ENCODE results near the gene MT2A.
A peak's percentile ranks its signal among the peaks of the same experiment; 100 is the strongest.

MT2A gene

DNA sequence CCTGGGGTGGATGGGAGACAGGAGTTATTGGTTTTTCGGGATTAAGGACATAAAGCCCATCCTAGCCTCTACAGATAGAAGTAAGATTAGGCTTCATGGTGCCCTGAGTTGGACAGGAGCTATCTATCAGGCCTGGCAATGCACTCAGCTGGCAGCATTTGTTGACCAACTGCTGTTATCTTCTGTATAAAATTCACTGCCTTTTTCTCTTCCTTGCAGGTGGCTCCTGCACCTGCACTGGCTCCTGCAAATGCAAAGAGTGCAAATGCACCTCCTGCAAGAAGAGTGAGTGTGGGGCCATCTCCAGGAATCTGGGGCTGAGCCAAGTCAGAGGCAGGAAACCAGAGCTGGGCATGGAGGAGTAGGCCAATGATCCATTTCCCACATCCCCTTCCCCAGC lies 30.7 kb downstream of the MT2A start:
- no peak for DNase-seq (ENCODE audit: low read depth)

GRCh38 chr16:56640076-56640475 lies 31.7 kb downstream of the MT2A start:
- no peak for DNase-seq (ENCODE audit: low read depth)

DNA sequence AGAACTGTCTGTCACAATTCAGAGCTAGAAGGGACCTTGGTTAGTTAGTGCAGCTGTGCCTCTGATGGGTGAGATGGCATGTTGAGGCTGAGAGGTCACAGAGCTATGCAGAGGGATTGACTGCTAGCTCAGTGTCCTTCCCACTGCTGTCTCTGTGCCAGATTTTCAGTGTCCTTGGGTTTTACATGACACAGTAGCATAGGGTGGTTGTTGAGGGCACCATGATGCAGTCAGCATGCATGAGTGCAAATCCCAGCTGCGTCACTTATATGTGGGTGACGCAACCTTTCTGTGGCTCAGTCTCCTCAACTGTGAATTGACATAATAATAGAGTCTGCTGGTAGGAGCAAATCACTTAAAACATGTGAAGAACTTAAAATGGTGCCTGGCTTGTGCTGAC lies 32.8 kb downstream of the MT2A start:
- no peak for DNase-seq (ENCODE audit: low read depth)

DNA sequence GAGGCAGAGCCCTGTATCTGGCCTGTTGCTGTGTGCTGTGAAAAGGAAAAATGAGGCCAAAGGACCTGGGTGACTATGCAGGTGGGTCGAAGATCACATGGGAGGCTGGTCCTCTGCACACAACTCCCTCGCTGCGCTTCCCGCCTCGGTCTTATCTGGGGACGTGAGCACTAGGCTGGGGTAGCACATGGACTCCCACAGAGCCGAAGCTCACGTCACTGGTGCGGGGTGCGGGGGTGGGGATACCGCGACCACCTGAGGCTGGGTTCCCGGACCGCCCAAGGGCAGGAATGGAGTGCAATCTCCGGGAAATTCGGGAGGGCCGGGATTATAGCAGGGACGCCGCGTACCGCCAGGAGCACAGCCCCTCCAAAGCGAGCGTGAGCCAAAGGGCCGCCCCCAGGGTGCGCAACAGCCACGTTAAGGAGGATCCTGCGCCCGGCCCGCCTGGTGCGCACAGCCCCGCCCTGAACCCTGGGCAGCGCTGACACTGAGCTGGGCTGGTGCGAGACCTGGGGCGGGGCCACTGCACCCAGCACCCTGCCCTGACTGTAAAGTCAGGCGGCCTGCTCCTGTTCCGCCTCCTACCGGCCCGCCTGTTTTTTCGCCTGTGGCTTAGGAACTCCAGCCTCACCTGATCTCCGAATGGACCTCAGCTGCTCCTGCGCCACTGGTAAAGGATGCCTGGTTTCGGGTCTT lies 34.8 kb downstream of the MT2A start:
- DNase-seq (ENCODE audit: low read depth), result peak; percentile 58

- DNase-seq (ENCODE audit: low read depth), result no peak
Observed at GRCh38 chr16:56643833-56644232, 35.4 kb downstream of the MT2A start.

- no peak for DNase-seq (ENCODE audit: low read depth)
Observed at GRCh38 chr16:56645311-56645710, 36.9 kb downstream of the MT2A start.

- DNase-seq (ENCODE audit: low read depth), result no peak
Observed at GRCh38 chr16:56645838-56646237, 37.5 kb downstream of the MT2A start.

DNA sequence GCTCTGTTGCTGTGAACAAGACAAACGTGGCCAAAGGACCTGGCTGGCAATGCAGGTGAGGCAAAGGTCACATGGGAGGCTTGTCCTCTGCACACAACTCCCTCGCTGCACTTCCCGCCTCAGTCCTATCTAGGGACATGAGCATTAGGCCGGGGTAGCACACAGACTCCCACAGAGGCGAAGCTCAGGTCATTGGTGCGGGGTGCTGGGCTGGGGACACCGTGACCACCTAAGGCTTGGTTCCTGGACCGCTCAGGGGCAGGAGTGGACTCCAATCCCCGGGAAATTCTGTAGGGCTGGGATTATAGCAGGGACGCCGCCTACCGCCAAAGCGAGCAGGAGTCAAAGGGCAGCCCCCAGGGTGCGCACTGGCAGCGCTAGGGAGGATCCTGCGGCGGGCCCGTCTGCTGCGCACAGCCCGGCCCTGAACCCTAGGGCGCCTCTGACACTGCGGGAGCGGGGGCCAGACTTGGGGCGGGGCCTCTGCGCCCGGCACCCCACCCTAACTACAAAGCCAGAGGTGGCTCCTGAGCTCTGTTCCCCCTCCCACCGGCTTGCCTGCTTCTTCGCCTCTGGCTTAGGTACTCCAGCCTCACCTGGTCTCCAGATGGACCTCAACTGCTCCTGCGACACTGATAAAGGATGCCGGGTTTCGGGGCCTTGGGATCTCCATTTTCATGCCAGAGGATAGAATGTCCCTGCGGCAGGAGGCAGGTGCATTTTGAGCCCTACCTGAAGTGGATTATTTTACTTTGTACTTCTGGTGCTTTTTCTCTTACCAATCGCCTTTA lies 39.5 kb downstream of the MT2A start:
- DNase-seq (ENCODE audit: low read depth), result no peak

DNA sequence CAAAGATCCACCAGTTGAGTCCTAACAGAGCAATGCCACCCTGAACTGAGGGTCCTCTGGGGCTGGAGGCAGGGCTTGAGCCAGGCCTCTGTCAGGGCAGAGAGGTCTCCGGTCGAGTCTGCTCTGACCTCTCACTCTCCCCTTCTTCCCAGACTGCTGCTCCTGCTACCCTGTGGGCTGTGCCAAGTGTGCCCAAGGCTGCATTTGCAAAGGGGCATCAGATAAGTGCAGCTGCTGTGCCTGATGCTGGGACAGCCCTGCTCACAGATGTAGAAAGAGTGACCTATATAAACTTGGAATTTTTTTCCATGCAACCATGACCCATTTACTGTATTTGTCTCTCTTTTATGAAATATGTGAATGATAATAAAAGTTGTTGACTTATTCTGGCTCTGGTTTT lies 40.9 kb downstream of the MT2A start:
- DNase-seq (ENCODE audit: low read depth), result no peak

- no peak for DNase-seq (ENCODE audit: low read depth)
Observed at GRCh38 chr16:56649820-56650219, 41.4 kb downstream of the MT2A start.

- DNase-seq (ENCODE audit: low read depth), result no peak
Observed at GRCh38 chr16:56651586-56651985, 43.2 kb downstream of the MT2A start, which contains the start of gene MT1B. TSS of gene MT1B (plus strand) at chr16:56651886. CDS start at chr16:56651954, 68 bp downstream.

DNA sequence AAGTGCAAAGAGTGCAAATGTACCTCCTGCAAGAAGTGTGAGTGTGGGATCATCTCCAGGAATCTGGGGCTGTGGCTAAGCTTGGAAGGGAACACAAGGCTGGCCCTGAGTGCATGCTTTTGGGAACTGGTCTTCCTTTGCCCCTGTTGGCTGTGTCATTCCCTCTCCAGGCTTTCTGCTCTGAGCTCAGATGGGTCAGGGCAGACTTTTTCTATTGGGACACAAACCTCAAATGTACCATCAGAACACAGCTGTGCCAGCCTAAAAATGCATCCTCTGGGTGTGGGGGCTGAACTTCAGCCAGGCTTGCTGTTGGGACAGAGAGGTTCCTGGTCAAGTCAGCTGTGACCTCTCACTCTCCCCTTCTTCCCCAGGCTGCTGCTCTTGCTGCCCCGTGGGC lies 44.2 kb downstream of the MT2A start:
- no peak for DNase-seq (ENCODE audit: low read depth)

DNA sequence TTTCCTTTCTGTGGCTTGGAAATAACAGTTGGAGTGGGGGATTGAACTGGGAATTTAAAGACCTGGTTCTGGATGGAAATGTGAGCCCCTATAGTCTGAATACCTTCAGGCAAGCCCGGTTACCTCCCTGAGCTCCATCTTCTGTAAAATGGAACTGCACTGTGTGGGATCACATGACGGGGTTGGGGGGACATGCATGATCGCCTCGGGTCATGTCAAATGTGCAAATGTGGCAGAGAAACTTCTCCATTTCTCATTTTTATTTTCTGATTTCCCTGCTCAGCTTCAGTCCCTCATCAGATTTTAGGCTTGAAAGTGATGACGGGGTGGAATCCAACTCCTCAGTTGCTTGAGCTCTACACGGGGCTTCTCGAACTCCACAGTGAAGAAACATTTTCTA lies 44.8 kb downstream of the MT2A start:
- no peak for DNase-seq (ENCODE audit: low read depth)

- DNase-seq (ENCODE audit: low read depth), result peak; percentile 42
Observed at GRCh38 chr16:56657555-56658326, 49.4 kb downstream of the MT2A start, which contains the start of gene MT1F. TSS of gene MT1F (plus strand) at chr16:56657959. CDS start at chr16:56658059, 100 bp downstream.

GRCh38 chr16:56658327-56658875 lies 50.0 kb downstream of the MT2A start:
- no peak for DNase-seq (ENCODE audit: low read depth)
